ENCODE measurements around the gene KRT20. TPM values are rescaled to one million over a fixed set of nuclear protein-coding genes. Genes with fewer than 3 reads are reported as not detected.

KRT20 gene
- total RNA-seq, 1 experiment from 2014 or later = not detected

DNA sequence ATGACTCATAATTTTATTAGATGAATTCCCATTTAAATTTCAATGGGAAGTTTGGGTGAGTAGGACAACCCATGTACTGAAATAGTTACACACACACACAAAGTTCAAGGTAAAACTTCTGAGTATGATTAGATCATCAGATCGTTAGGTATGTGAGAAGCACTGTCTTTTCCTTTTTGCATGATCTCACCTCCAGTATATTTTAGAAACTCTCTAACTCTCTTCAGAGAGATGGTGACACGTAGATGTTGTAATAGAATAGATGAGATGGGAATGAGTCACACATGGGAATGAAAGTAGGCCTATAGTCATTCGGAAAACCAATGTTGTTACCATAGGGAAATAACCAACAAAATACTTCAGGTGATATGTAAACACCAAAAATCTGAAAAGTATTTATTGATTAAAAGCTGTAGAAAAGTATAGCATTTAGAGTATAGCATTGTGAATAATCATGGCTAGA, 30.2 kb upstream of the KRT20 start:
- H2AFZ ChIP-seq (ENCODE audit: low read length) = no peak overlapping the region
- Mint-ChIP-seq H3K9me3 (no peaks in the 10 kb centered on the region), H3K4me1 (no peaks in the 10 kb centered on the region), H3K36me3 (ENCODE audit: insufficient read depth in 1 of 3, low read depth in 3 of 3) (no peaks in the 10 kb centered on the region), H3K27me3 (ENCODE audit: low read depth) (no peaks in the 10 kb centered on the region), H3K27ac (no peak overlapping the region), H3K4me3 (no peak overlapping the region)
- no peak overlapping the region for H4K91ac ChIP-seq (ENCODE audit: insufficient read length, low read depth, low read length)
- H2BK5ac ChIP-seq (ENCODE audit: insufficient read length, low read length) = no peak overlapping the region
- H3K4ac ChIP-seq (ENCODE audit: low read depth, low read length) = no peak overlapping the region
- H4K20me1 ChIP-seq (ENCODE audit: control insufficient read depth, insufficient read depth, insufficient read length) = no peaks in the 10 kb centered on the region
- no peaks in the 10 kb centered on the region for H3K79me1 ChIP-seq (ENCODE audit: insufficient read depth, low read depth, low read length, poor library complexity, severe bottlenecking)
- H3K9me3 ChIP-seq (ENCODE audit: control insufficient read depth, low read depth, low read length) = no peaks in the 10 kb centered on the region
- H3K79me2 ChIP-seq (ENCODE audit: insufficient read depth, low read length) = no peaks in the 10 kb centered on the region
- H2BK120ac ChIP-seq (ENCODE audit: low read depth, low read length, poor library complexity, severe bottlenecking) = no peak overlapping the region
- WGBS (ENCODE audit: extremely low coverage, insufficient read length, low lambda C conversion rate) = no CpG with 5 or more reads among the region's 3 CpGs
- H3K18ac ChIP-seq (ENCODE audit: insufficient read length, low read depth, low read length) = no peak overlapping the region
- H4K8ac ChIP-seq (replicated peaks; ENCODE audit: insufficient read length, low read depth, low read length) = no peak overlapping the region
- no peak overlapping the region for H3K4me2 ChIP-seq (ENCODE audit: insufficient read depth, insufficient read length, low read length)
- H3K27me3 ChIP-seq (ENCODE audit: insufficient read depth, low read length) = no peaks in the 10 kb centered on the region
- H3K27ac ChIP-seq (ENCODE audit: insufficient read length, low read depth, low read length) = no peak overlapping the region
- H4K5ac ChIP-seq (ENCODE audit: insufficient read length, low read depth, low read length) = no peak overlapping the region
- H3K23me2 ChIP-seq (ENCODE audit: insufficient read length, low read depth, low read length, poor library complexity, severe bottlenecking) = no peaks in the 10 kb centered on the region
- H2BK12ac ChIP-seq (ENCODE audit: insufficient read length, low read depth, low read length) = no peak overlapping the region
- TF ChIP-seq, protein P1, sequence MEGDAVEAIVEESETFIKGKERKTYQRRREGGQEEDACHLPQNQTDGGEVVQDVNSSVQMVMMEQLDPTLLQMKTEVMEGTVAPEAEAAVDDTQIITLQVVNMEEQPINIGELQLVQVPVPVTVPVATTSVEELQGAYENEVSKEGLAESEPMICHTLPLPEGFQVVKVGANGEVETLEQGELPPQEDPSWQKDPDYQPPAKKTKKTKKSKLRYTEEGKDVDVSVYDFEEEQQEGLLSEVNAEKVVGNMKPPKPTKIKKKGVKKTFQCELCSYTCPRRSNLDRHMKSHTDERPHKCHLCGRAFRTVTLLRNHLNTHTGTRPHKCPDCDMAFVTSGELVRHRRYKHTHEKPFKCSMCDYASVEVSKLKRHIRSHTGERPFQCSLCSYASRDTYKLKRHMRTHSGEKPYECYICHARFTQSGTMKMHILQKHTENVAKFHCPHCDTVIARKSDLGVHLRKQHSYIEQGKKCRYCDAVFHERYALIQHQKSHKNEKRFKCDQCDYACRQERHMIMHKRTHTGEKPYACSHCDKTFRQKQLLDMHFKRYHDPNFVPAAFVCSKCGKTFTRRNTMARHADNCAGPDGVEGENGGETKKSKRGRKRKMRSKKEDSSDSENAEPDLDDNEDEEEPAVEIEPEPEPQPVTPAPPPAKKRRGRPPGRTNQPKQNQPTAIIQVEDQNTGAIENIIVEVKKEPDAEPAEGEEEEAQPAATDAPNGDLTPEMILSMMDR (conservative IDR thresholded peaks at IDR 0.05) = no peak
- H3K23ac ChIP-seq (ENCODE audit: insufficient read length, low read depth, low read length) = no peak overlapping the region
- H3K9ac ChIP-seq (ENCODE audit: extremely low read depth, insufficient read length, low read length) = no peak overlapping the region
- no peak overlapping the region for H2BK20ac ChIP-seq (ENCODE audit: low read depth, low read length, poor library complexity, severe bottlenecking)
- no peaks in the 10 kb centered on the region for H3K4me1 ChIP-seq (ENCODE audit: insufficient read depth, low read length)
- H2AK5ac ChIP-seq (ENCODE audit: insufficient read length, low read length) = no peak overlapping the region
- no peak overlapping the region for H3K14ac ChIP-seq (ENCODE audit: insufficient read depth, low read length)
- H2BK15ac ChIP-seq (ENCODE audit: low read depth, low read length) = no peak overlapping the region
- H3T11ph ChIP-seq (ENCODE audit: low read length) = no peak overlapping the region
- DNase-seq = no peak
- H3K56ac ChIP-seq (ENCODE audit: insufficient read length, low read depth, low read length) = no peak overlapping the region

Data from H9 (cell line).